SU-DHL-6 (cell line): ENCODE measurements around the gene TPD52L1.
"Not testable (repeated sequence)": the region's sequence is repeated elsewhere in the genome, so short reads cannot be mapped to it uniquely, and the experiment has no call there.

Source experiments
- CTCF ChIP-seq: fragments of 200-600 bp; sonication (generic); IDR thresholded peaks from one replicate; pipeline ENCODE4 v1.5.1; 2017; ENCODE audit warnings: antibody characterized with exemption, mild to moderate bottlenecking, low read length, moderate library complexity; ENCODE audit not compliant: insufficient read depth, poor library complexity, severe bottlenecking
- EZH2phosphoT487 ChIP-seq: fragments of 200-600 bp; sonication (generic), shearing (Covaris generic); conservative IDR thresholded peaks from 2 replicates; pipeline ENCODE4 v1.6.1; 2018; ENCODE audit warnings: mild to moderate bottlenecking, antibody characterized with exemption, low read length, moderate library complexity, mixed read lengths

DNA sequence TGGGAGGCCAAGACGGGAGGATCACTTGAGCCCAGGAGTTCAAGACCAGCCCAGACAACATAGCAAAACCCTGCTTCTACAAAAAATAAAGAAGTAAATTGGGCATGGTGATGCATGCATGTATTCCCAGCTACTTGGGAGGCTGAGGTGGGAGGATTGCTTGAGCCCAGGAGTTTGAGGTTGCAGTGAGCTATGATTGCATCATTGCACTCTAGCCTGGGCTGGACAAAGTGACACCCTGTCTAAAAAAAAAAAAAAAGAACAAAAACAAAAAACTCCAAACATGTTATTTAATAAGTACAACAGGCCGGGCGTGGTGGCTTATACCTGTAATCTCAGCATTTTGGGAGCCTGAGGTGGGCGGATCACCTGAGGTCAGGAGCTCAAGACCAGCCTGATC lies 9.8 kb downstream of the TPD52L1 start:
- not testable (repeated sequence) for TF ChIP-seq CTCF, EZH2phosphoT487
